GM12878 (cell line): Measurements from ENCODE around the gene ZNF616.

ENCODE experiments used
- POLR2A ChIP-seq: IDR thresholded peaks from 2 replicates; pipeline ENCODE4 v1.6.1; 2011; ENCODE audit warnings: low read depth, mild to moderate bottlenecking, low read length
- SRF ChIP-seq, 2 experiments: IDR thresholded peaks; 2 replicates each; pipeline ENCODE4 v1.6.1; 2011; ENCODE audit warnings: low read depth in 2 of 2, low read length in 2 of 2, mild to moderate bottlenecking in 1 of 2, moderate library complexity in 1 of 2
- TF ChIP-seq, protein P1 (sequence below), 3 experiments: IDR thresholded peaks in 2 of 3; conservative IDR thresholded peaks in 1 of 3; 2 replicates each; pipeline ENCODE4 v1.5.1; 2011; ENCODE audit warnings: low read depth in 3 of 3, low read length in 3 of 3, mild to moderate bottlenecking in 3 of 3, control low read depth in 2 of 3, moderate library complexity in 2 of 3, inconsistent platforms in 1 of 3, mixed read lengths in 1 of 3; ENCODE audit not compliant: control insufficient read depth in 2 of 3, insufficient read depth in 1 of 3; ENCODE audit errors: extremely low read depth in 1 of 3

DNA sequence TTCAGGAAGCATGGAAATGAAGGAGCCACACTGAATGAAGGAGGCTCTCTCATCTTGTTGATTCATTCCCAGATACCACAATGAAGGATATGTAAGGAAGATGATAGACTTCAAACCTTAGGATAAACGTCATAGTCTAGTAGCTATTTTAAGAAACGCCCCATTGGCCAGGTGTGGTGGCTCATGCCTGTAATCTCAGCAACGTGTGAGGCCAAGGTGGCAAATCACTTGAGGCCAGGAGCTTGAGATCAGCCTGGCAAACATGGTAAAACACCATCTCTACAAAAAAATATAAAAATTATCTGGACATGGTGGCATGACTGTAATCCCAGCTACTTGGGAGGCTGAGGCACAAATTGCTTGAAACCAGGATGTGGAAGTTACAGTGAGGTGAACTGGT lies 27.1 kb downstream of the ZNF616 start:
- no peak for TF ChIP-seq SRF (IDR thresholded peaks at IDR 0.05; ENCODE audit: low read depth in 2 of 2, low read length in 2 of 2)
- TF ChIP-seq POLR2A, result no peak
- TF ChIP-seq, protein P1, sequence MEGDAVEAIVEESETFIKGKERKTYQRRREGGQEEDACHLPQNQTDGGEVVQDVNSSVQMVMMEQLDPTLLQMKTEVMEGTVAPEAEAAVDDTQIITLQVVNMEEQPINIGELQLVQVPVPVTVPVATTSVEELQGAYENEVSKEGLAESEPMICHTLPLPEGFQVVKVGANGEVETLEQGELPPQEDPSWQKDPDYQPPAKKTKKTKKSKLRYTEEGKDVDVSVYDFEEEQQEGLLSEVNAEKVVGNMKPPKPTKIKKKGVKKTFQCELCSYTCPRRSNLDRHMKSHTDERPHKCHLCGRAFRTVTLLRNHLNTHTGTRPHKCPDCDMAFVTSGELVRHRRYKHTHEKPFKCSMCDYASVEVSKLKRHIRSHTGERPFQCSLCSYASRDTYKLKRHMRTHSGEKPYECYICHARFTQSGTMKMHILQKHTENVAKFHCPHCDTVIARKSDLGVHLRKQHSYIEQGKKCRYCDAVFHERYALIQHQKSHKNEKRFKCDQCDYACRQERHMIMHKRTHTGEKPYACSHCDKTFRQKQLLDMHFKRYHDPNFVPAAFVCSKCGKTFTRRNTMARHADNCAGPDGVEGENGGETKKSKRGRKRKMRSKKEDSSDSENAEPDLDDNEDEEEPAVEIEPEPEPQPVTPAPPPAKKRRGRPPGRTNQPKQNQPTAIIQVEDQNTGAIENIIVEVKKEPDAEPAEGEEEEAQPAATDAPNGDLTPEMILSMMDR (IDR thresholded peaks at IDR 0.05 in 2 of 3, conservative IDR thresholded peaks at IDR 0.05 in 1 of 3; ENCODE audit: control insufficient read depth in 2 of 3, extremely low read depth in 1 of 3, insufficient read depth in 1 of 3, low read depth in 3 of 3, low read length in 3 of 3), result no peak
